Osteocyte (in vitro differentiated cells): ENCODE data around the gene MRPL28. TPM values are rescaled to one million over a fixed set of nuclear protein-coding genes. Genes with fewer than 3 reads are reported as not detected.
A peak's percentile ranks its signal among the peaks of the same experiment; 100 is the strongest.
"Not testable (repeated sequence)": the region's sequence is repeated elsewhere in the genome, so short reads cannot be mapped to it uniquely, and the experiment has no call there.

Source experiments
- DNase-seq: peaks from one replicate; pipeline ENCODE4 v3.0.0; 2021; ENCODE audit warnings: mixed read lengths; ENCODE audit not compliant: unreplicated experiment; ENCODE audit errors: extremely low spot score
- H3K27ac Mint-ChIP-seq: one replicate; pipeline ENCODE4 v1.8.0; 2021; ENCODE audit warnings: mild to moderate bottlenecking, mixed read lengths; ENCODE audit not compliant: unreplicated experiment
- H3K27me3 Mint-ChIP-seq: one replicate; pipeline ENCODE4 v1.8.0; 2021; ENCODE audit warnings: mixed read lengths; ENCODE audit not compliant: unreplicated experiment
- H3K36me3 Mint-ChIP-seq: one replicate; pipeline ENCODE4 v1.8.0; 2021; ENCODE audit warnings: mixed read lengths; ENCODE audit not compliant: unreplicated experiment
- H3K4me1 Mint-ChIP-seq: one replicate; pipeline ENCODE4 v1.8.0; 2021; ENCODE audit warnings: mixed read lengths; ENCODE audit not compliant: unreplicated experiment
- H3K4me3 Mint-ChIP-seq: one replicate; pipeline ENCODE4 v1.8.0; 2021; ENCODE audit warnings: mild to moderate bottlenecking, moderate library complexity, mixed read lengths; ENCODE audit not compliant: unreplicated experiment
- H3K9me3 Mint-ChIP-seq: one replicate; pipeline ENCODE4 v1.8.0; 2021; ENCODE audit warnings: mixed read lengths; ENCODE audit not compliant: unreplicated experiment
- CTCF ChIP-seq: fragments of 200-600 bp; sonication (generic); IDR thresholded peaks from 2 replicates; pipeline ENCODE4 v1.5.0; 2021; ENCODE audit warnings: antibody characterized with exemption, mild to moderate bottlenecking, moderate library complexity
- total RNA-seq: library from RNA; stranded (reverse); gene quantifications from 2 replicates; pipeline ENCODE4 v1.2.1, GENCODE V29; 2021

The MRPL28 gene
- total RNA-seq, 1 donor from 2014 or later, result 71.7 TPM

GRCh38 chr16:363110-363765 lies 7.1 kb downstream of the MRPL28 start:
- no peak overlapping the region for H3K27ac Mint-ChIP-seq

GRCh38 chr16:362702-362999 lies 7.7 kb downstream of the MRPL28 start:
- not testable (repeated sequence) for H3K27ac Mint-ChIP-seq, H3K4me1 Mint-ChIP-seq, H3K9me3 Mint-ChIP-seq, H3K36me3 Mint-ChIP-seq, H3K27me3 Mint-ChIP-seq, H3K4me3 Mint-ChIP-seq, DNase-seq

More at GRCh38 chr16:363110-363765, 7.1 kb downstream of the MRPL28 start:
- Mint-ChIP-seq H3K36me3 (peaks cover 6% of the 10 kb centered on the region), H3K4me3 (no peak overlapping the region), H3K27me3 (no peaks in the 10 kb centered on the region), H3K4me1 (peaks cover 4% of the 10 kb centered on the region), H3K9me3 (no peaks in the 10 kb centered on the region)
- no peak for DNase-seq
- no peak for TF ChIP-seq CTCF

GRCh38 chr16:361872-362701 lies 8.3 kb downstream of the MRPL28 start:
- Mint-ChIP-seq H3K27me3 (no peaks in the 10 kb centered on the region), H3K9me3 (no peaks in the 10 kb centered on the region), H3K36me3 (peaks cover 3% of the 10 kb centered on the region), H3K4me3 (no peak overlapping the region), H3K27ac (no peak overlapping the region), H3K4me1 (peaks cover 4% of the 10 kb centered on the region)
- TF ChIP-seq CTCF, result peak; percentile 55
- no peak for DNase-seq

GRCh38 chr16:361341-361871 lies 8.9 kb downstream of the MRPL28 start:
- DNase-seq, result no peak
- H3K4me1 Mint-ChIP-seq, result peaks cover 4% of the 10 kb centered on the region
- no peaks in the 10 kb centered on the region for H3K36me3 Mint-ChIP-seq
- no peaks in the 10 kb centered on the region for H3K9me3 Mint-ChIP-seq
- no peak for TF ChIP-seq CTCF
- no peak overlapping the region for H3K27ac Mint-ChIP-seq
- H3K27me3 Mint-ChIP-seq, result no peaks in the 10 kb centered on the region
- no peak overlapping the region for H3K4me3 Mint-ChIP-seq

GRCh38 chr16:360698-361336 lies 9.5 kb downstream of the MRPL28 start:
- Mint-ChIP-seq H3K4me1 (peaks cover 4% of the 10 kb centered on the region), H3K4me3 (no peak overlapping the region), H3K9me3 (no peaks in the 10 kb centered on the region), H3K27me3 (no peaks in the 10 kb centered on the region), H3K36me3 (no peaks in the 10 kb centered on the region), H3K27ac (no peak overlapping the region)
- no peak for TF ChIP-seq CTCF
- no peak for DNase-seq
